ENCODE data around the gene FLCN.
"Not testable (repeated sequence)": the region's sequence is repeated elsewhere in the genome, so short reads cannot be mapped to it uniquely, and the experiment has no call there.

FLCN gene

GRCh38 chr17:17184985-17185757 lies 51.8 kb downstream of the FLCN start:
- not testable (repeated sequence) for DNase-seq (ENCODE audit: low read depth)

DNA sequence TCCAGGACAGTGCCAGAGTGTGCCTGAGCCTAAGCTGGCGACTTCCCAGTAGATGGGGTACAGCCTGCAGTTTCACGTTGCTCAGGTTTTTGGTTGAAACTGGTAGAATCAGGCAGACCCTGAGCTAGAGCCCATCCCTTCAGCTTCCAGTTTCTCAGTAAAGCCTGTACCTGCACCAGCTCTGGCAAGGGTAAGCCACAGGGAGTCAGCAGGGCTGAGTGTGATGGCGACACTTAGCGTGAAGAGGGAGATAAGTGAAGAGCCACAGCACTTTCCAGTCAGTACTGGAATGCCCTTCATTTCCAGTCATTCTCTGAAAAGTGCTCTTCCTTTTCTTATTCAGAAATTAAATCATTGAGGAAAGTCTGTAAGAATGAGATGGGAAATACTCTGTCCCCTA lies 53.2 kb downstream of the FLCN start:
- DNase-seq (ENCODE audit: low read depth), result no peak

GRCh38 chr17:17182598-17183136 lies 54.3 kb downstream of the FLCN start:
- DNase-seq (ENCODE audit: low read depth), result no peak

GRCh38 chr17:17181666-17182597 lies 55.0 kb downstream of the FLCN start:
- no peak for DNase-seq (ENCODE audit: low read depth)

DNA sequence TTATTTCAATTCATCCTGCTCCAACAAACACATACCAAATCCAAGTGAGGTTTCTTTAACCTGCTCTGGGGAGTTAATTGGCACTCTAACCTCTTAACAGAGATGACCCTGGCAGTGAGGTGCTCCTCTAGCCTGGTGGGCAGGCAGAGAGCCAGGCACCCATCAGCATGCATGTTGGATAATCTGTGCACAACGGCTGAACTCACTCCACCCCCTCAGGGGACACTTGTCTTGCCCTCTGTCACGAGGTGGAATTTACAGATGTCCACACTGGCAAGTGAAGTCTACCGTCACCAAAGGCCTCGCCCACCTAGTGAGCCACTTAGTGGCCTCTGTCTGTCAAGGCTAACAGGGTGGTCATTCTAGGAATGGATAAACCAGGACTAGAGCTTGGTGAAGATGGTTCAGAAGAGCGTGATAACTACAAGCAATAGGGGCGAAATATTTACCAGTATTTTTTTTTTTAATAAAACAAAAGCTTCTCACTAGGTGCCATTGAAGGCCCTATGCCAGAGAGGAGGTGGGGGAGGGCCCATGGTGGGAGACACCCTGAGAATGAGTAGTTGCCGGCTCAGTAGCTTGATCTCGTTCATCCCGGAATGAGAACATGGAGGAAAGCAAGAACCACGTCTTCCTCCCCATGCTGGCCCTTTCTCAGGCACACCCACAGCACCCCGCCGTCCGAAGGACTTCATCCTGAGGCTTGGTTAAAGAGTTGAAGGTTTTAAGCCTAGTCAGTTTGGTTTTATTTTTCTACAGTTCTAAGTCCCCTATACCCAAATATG lies 56.0 kb downstream of the FLCN start:
- no peak for DNase-seq (ENCODE audit: low read depth)

GRCh38 chr17:17180141-17180603 lies 56.8 kb downstream of the FLCN start:
- no peak for DNase-seq (ENCODE audit: low read depth)

DNA sequence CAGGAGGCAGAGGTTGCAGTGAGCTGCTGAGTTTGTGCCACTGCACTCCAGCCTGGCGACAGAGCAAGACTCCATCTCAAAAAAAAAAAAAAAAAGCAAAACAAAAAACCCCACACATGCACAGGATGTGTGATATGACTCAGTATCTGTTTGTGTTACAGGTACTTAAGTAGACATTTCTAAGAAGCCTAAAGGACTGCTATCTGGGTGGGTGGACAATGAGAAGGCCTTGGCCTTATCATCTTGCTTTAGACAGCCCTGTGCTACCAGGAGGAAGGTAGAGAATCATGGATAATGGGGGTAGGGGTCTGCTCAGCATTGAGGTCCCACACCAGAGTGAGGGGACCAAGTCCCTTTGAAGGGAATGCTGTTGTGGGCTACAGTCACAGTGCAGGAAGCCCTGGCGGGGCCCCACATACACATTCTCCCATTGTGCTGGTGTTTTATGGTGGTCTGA lies 57.6 kb downstream of the FLCN start:
- no peak for DNase-seq (ENCODE audit: low read depth)

- no peak for DNase-seq (ENCODE audit: low read depth)
Observed at GRCh38 chr17:17177176-17177575, 59.8 kb downstream of the FLCN start.

DNA sequence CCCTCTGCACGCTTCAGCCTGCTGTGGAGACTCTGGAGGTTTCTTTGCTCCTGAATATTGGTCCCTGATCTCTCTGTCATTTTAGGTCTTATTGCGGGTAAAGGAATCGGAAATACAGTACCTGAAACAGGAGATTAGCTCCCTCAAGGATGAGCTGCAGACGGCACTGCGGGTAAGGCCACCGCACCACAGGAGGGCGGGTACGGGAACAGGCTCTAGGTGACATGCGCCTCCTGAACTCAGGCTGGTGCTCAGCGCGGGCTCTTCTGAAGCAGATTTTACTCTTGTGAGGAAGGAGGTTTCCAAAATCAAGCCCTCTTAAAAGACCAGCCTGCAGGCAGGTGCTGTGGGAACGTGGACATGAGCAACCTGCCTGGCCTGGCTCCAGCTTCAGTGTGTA lies 60.6 kb downstream of the FLCN start:
- DNase-seq (ENCODE audit: low read depth), result no peak

DNA sequence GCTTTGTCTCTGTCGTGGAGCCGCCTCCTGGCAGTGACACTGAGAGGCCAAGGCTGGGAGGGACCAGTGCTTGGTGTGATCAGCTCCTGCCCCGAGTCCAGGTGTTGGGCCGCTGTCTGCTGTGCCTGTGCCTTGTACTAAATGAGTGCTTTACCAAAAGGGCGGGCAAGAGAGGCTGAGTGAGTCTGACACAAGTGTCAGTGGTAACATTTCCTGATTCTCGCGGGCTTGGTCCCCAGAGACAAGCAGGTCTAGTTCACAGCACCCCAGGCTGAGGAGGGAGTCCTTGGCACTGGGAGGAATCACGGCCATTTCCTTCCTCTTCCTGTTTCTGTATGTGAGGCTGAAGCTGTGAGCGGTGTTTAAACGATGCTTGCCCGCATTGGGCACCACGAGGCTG lies 61.1 kb downstream of the FLCN start:
- no peak for DNase-seq (ENCODE audit: low read depth)

DNA sequence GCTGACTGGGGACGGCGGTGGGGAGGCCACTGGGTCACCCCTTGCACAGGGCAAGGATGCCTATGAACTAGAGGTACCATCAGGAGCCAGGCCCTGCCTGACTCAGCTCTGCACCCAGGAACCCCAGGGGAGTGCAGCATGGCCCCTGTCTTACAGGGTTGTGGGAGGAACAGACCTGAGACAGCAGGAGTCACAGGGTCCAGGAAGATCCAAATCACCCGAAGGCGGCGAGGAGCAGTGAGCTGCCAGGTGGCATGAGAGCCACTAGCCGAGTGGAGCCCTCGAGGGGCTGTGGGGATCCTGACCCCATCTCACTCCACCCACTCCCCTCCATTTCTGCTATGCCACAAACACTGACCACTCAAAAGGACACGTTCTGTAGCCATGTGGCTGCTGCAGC lies 61.6 kb downstream of the FLCN start:
- DNase-seq (ENCODE audit: low read depth), result no peak

- no peak for DNase-seq (ENCODE audit: low read depth)
Observed at GRCh38 chr17:17173921-17174320, 63.0 kb downstream of the FLCN start.

DNA sequence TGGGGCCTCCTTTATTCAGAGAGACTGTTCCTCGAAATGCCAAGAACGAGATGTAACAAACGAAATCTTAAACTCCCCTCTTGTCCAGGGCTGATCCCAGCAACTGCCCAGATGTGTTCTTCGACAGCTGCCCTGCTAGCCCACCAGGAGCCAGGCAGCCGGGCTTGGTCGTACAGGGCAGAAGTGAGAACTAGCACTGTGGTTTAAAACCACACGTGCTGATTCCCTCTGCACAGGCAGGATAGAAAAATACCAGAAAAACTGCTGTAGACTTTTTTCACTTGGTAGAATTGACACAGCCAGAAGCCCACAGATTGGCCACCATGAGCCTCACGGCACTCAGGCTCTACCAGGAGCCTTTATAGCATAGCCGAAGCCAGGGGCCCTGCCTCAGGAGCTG lies 64.0 kb downstream of the FLCN start:
- DNase-seq (ENCODE audit: low read depth), result no peak

- DNase-seq (ENCODE audit: low read depth), result no peak
Observed at GRCh38 chr17:17172001-17172939, 64.7 kb downstream of the FLCN start.

GRCh38 chr17:17171186-17171585 lies 65.8 kb downstream of the FLCN start:
- DNase-seq (ENCODE audit: low read depth), result no peak

- DNase-seq (ENCODE audit: low read depth), result no peak
Observed at GRCh38 chr17:17170346-17170985, 66.5 kb downstream of the FLCN start.

- DNase-seq (ENCODE audit: low read depth), result no peak
Observed at GRCh38 chr17:17169396-17169795, 67.6 kb downstream of the FLCN start.

DNA sequence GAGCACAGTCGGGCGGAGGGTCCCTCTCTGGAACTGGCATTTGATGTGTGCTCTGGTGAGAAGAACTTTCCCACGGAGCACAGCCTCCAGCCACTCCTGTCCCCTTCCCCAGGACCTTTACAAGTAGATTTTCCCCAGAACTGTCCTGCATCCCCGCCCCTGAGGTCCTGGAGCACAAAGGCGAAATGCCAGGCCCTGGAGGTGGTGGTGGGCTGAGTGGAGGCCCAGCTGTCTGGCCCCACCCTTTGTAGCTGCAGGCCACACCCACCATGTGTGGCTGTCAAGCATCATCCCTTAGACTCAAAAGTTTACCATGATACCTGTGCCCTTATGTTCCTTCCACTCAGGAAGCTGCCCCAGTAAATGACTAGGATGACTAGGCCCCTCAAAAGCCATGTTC lies 68.6 kb downstream of the FLCN start:
- no peak for DNase-seq (ENCODE audit: low read depth)

GRCh38 chr17:17167986-17168385 lies 69.0 kb downstream of the FLCN start:
- DNase-seq (ENCODE audit: low read depth), result no peak

DNA sequence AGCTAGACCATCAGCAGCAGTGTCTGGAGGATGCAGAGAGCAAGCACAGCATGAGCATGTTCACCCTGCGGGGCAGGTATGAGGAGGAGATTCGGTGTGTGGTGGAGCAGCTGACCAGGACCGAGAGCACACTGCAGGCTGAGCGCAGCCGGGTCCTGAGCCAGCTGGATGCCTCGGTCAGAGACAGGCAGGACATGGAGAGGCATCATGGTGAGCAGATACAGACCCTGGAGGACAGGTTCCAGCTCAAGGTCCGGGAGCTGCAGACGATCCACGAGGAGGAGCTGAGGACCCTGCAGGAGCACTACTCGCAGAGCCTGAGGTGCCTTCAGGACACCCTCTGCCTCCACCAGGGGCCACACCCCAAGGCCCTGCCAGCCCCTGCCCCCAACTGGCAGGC lies 69.6 kb downstream of the FLCN start:
- DNase-seq (ENCODE audit: low read depth), result no peak

Measured in stimulated activated CD8-positive, alpha-beta memory T cell treated with anti-CD3 and anti-CD28 coated beads, Interleukin-4, amount 100 ng/mL, for 24 hours (primary cell).